HG02571 (cell line): ENCODE results near the gene RABEP2.

Source experiments
- ATAC-seq: cut with Tn5 transposase; IDR thresholded peaks from one replicate; pipeline ENCODE4 v1.9.1; 2021; ENCODE audit warnings: mild to moderate bottlenecking, moderate library complexity; ENCODE audit not compliant: unreplicated experiment

Gene RABEP2

GRCh38 chr16:28859326-28859725 lies 65.7 kb downstream of the RABEP2 start:
- no peak for ATAC-seq

- no peak for ATAC-seq
These were observed 66.6 kb downstream of the RABEP2 start for GRCh38 chr16:28858421-28858820.
